T-helper 22 cell (primary cell): Measurements from ENCODE around the gene MLLT6.

Source experiments
- DNase-seq: peaks from one replicate; pipeline ENCODE4 v3.0.0-alpha.2; 2020; ENCODE audit warnings: low read depth

Gene MLLT6

GRCh38 chr17:38728290-38728831, 23.3 kb downstream of the MLLT6 start:
- peak; percentile 62 for DNase-seq

GRCh38 chr17:38729368-38729885, 24.4 kb downstream of the MLLT6 start:
- DNase-seq = no peak

GRCh38 chr17:38729886-38730525, 24.9 kb downstream of the MLLT6 start, which contains the start of gene CISD3:
Gene CISD3, plus strand, starts transcription at chr17:38730341. Its CDS starts 18 bp downstream, at chr17:38730359.
- peak; percentile 79 for DNase-seq

- DNase-seq = no peak
These were observed 25.7 kb downstream of the MLLT6 start for GRCh38 chr17:38730526-38731379.

- DNase-seq = no peak
These were observed 26.6 kb downstream of the MLLT6 start for GRCh38 chr17:38731526-38732294.

GRCh38 chr17:38732376-38733281, 27.6 kb downstream of the MLLT6 start:
- no peak for DNase-seq

GRCh38 chr17:38733282-38733981, 28.4 kb downstream of the MLLT6 start:
- no peak for DNase-seq

- no peak for DNase-seq
These were observed 29.2 kb downstream of the MLLT6 start for GRCh38 chr17:38733982-38734973.

GRCh38 chr17:38735161-38735997, 30.3 kb downstream of the MLLT6 start:
- peak; percentile 40 for DNase-seq

- no peak for DNase-seq
These were observed 33.1 kb downstream of the MLLT6 start for GRCh38 chr17:38738007-38738662.

GRCh38 chr17:38738686-38739085, 33.6 kb downstream of the MLLT6 start:
- DNase-seq = no peak

GRCh38 chr17:38739305-38739704, 34.2 kb downstream of the MLLT6 start:
- no peak for DNase-seq

- DNase-seq = no peak
These were observed 35.0 kb downstream of the MLLT6 start for GRCh38 chr17:38740044-38740443.

- DNase-seq = no peak
These were observed 35.7 kb downstream of the MLLT6 start for GRCh38 chr17:38740806-38741205.

- DNase-seq = no peak
These were observed 36.4 kb downstream of the MLLT6 start for GRCh38 chr17:38741461-38741860.

GRCh38 chr17:38741921-38742410, 36.9 kb downstream of the MLLT6 start:
- no peak for DNase-seq
